Mucosa of rectum (tissue), 2 donors: ENCODE measurements around the gene GLUL.

Source experiments
- H3K27ac ChIP-seq, 2 donors: one replicate each; pipeline ENCODE4 v1.7.0; 2013; ENCODE audit warnings: inconsistent platforms in 2 of 2, low read depth in 2 of 2, low read length in 2 of 2
- H3K27me3 ChIP-seq, 2 donors: one replicate each; pipeline ENCODE4 v1.7.0; 2013; ENCODE audit warnings: low read length in 2 of 2; ENCODE audit not compliant: control insufficient read depth in 2 of 2, insufficient read depth in 2 of 2
- H3K36me3 ChIP-seq, 2 donors: one replicate each; pipeline ENCODE4 v1.7.0; 2013; ENCODE audit warnings: low read length in 2 of 2; ENCODE audit not compliant: control insufficient read depth in 2 of 2, insufficient read depth in 2 of 2
- H3K4me1 ChIP-seq, 2 donors: one replicate each; pipeline ENCODE4 v1.7.0; 2013; ENCODE audit warnings: low read length in 2 of 2, mild to moderate bottlenecking in 1 of 2; ENCODE audit not compliant: control insufficient read depth in 2 of 2, insufficient read depth in 2 of 2
- H3K4me3 ChIP-seq, 2 donors: one replicate each; pipeline ENCODE4 v1.7.0; 2013; ENCODE audit warnings: low read length in 2 of 2
- H3K9ac ChIP-seq, 2 donors: one replicate each; pipeline ENCODE4 v1.7.0; 2013; ENCODE audit warnings: low read length in 2 of 2, low read depth in 1 of 2, mild to moderate bottlenecking in 1 of 2
- H3K9me3 ChIP-seq, 2 donors: one replicate each; pipeline ENCODE4 v1.7.0; 2013; ENCODE audit warnings: low read length in 2 of 2; ENCODE audit not compliant: control insufficient read depth in 2 of 2
- donor health status: healthy.
- donor health status: Normal muscosa, but diverticular disease.

GLUL gene

GRCh38 chr1:182395906-182396305, 4.3 kb upstream of the GLUL start:
- peak overlapping the region in 1 of 2 donors; percentile 20 for H3K9ac ChIP-seq
- H3K4me1 ChIP-seq, result peaks cover 3 to 18% of the 10 kb centered on the region in 2 donors
- no peak overlapping the region for H3K27ac ChIP-seq

GRCh38 chr1:182394055-182394775, 2.6 kb upstream of the GLUL start:
- Histone ChIP-seq H3K36me3 (peaks cover 2 to 6% of the 10 kb centered on the region in 2 donors), H3K9me3 (no peaks in the 10 kb centered on the region), H3K27ac (peak overlapping the region in 1 of 2 donors; percentile 59), H3K4me1 (peaks cover 3 to 19% of the 10 kb centered on the region in 2 donors), H3K4me3 (no peak overlapping the region), H3K27me3 (no peaks in the 10 kb centered on the region), H3K9ac (no peak overlapping the region)

More at GRCh38 chr1:182395906-182396305, 4.3 kb upstream of the GLUL start:
- no peaks in the 10 kb centered on the region for H3K27me3 ChIP-seq
- no peaks in the 10 kb centered on the region for H3K9me3 ChIP-seq
- peaks cover 0 to 2% of the 10 kb centered on the region in 2 donors for H3K36me3 ChIP-seq
- no peak overlapping the region for H3K4me3 ChIP-seq

- H3K27me3 ChIP-seq, result no peaks in the 10 kb centered on the region
- H3K4me1 ChIP-seq, result peaks cover 3 to 32% of the 10 kb centered on the region in 2 donors
- H3K9ac ChIP-seq, result peak overlapping the region; percentile 68 to 99
- peaks cover 17 to 23% of the 10 kb centered on the region in 2 donors for H3K36me3 ChIP-seq
- no peaks in the 10 kb centered on the region for H3K9me3 ChIP-seq
- peak overlapping the region; percentile 74 to 91 for H3K4me3 ChIP-seq
- peak overlapping the region; percentile 95 to 98 for H3K27ac ChIP-seq
Measured at GRCh38 chr1:182392050-182393028, 749 bp upstream of the GLUL start.

- Histone ChIP-seq H3K27ac (peak overlapping the region; percentile 95 to 98), H3K9me3 (no peaks in the 10 kb centered on the region), H3K4me1 (peaks cover 3 to 21% of the 10 kb centered on the region in 2 donors), H3K36me3 (peaks cover 31 to 37% of the 10 kb centered on the region in 2 donors), H3K4me3 (peak overlapping the region; percentile 91), H3K27me3 (no peaks in the 10 kb centered on the region), H3K9ac (peak overlapping the region; percentile 92 to 99)
Measured at GRCh38 chr1:182391028-182391361, 595 bp downstream of the GLUL start.

GRCh38 chr1:182389619-182390047, 2.0 kb downstream of the GLUL start:
- Histone ChIP-seq H3K36me3 (peaks cover 40 to 49% of the 10 kb centered on the region in 2 donors), H3K9me3 (no peaks in the 10 kb centered on the region), H3K27me3 (no peaks in the 10 kb centered on the region), H3K27ac (peak overlapping the region; percentile 95 to 98), H3K4me3 (peak overlapping the region; percentile 91), H3K9ac (peak overlapping the region; percentile 92 to 99), H3K4me1 (peaks cover 3 to 21% of the 10 kb centered on the region in 2 donors)

- peak overlapping the region in 1 of 2 donors; percentile 98 for H3K27ac ChIP-seq
- H3K9ac ChIP-seq, result peak overlapping the region in 1 of 2 donors; percentile 99
- peak overlapping the region; percentile 91 for H3K4me3 ChIP-seq
- H3K36me3 ChIP-seq, result peaks cover 50 to 59% of the 10 kb centered on the region in 2 donors
- H3K27me3 ChIP-seq, result no peaks in the 10 kb centered on the region
- peaks cover 3 to 21% of the 10 kb centered on the region in 2 donors for H3K4me1 ChIP-seq
- H3K9me3 ChIP-seq, result no peaks in the 10 kb centered on the region
Measured at GRCh38 chr1:182388392-182389134, 3.0 kb downstream of the GLUL start.

GRCh38 chr1:182387566-182387965, 4.0 kb downstream of the GLUL start:
- Histone ChIP-seq H3K27me3 (no peaks in the 10 kb centered on the region), H3K4me1 (peaks cover 3 to 15% of the 10 kb centered on the region in 2 donors), H3K9ac (no peak overlapping the region), H3K4me3 (no peak overlapping the region), H3K27ac (no peak overlapping the region), H3K9me3 (no peaks in the 10 kb centered on the region), H3K36me3 (peaks cover 59 to 68% of the 10 kb centered on the region in 2 donors)

- Histone ChIP-seq H3K27ac (no peak overlapping the region), H3K9me3 (no peaks in the 10 kb centered on the region), H3K4me1 (peaks cover 0 to 13% of the 10 kb centered on the region in 2 donors), H3K4me3 (no peak overlapping the region), H3K27me3 (no peaks in the 10 kb centered on the region), H3K36me3 (peaks cover 61 to 74% of the 10 kb centered on the region in 2 donors), H3K9ac (no peak overlapping the region)
Measured at GRCh38 chr1:182386980-182387379, 4.6 kb downstream of the GLUL start.

- Histone ChIP-seq H3K4me3 (no peak overlapping the region), H3K27me3 (no peaks in the 10 kb centered on the region), H3K9ac (no peak overlapping the region), H3K4me1 (peaks cover 0 to 13% of the 10 kb centered on the region in 2 donors), H3K9me3 (no peaks in the 10 kb centered on the region), H3K27ac (no peak overlapping the region), H3K36me3 (peaks cover 61 to 78% of the 10 kb centered on the region in 2 donors)
Measured at GRCh38 chr1:182385885-182386853, 5.4 kb downstream of the GLUL start.
